CD14-positive monocyte (primary cell): ENCODE measurements around the gene NUP62. TPM values are rescaled to one million over a fixed set of nuclear protein-coding genes. Genes with fewer than 3 reads are reported as not detected.

Source experiments
- DNase-seq, 3 donors: peaks; one replicate each; pipeline ENCODE4 v3.0.0-alpha.2; 2011 to 2022
- H2AFZ ChIP-seq: 2 replicates; pipeline ENCODE4 v1.6.0; 2012; ENCODE audit warnings: mild to moderate bottlenecking, low read depth, low read length, inconsistent platforms; ENCODE audit not compliant: insufficient read depth, poor library complexity, severe bottlenecking
- H3K27ac ChIP-seq, 2 donors: 1 replicate in 1 of 2; 2 replicates in 1 of 2; pipeline ENCODE4 v1.5.1; 2012 to 2013; ENCODE audit warnings: low read length in 2 of 2, control low read depth in 1 of 2, inconsistent platforms in 1 of 2, low read depth in 1 of 2, mild to moderate bottlenecking in 1 of 2
- H3K27me3 ChIP-seq, 2 donors: one replicate each; pipeline versions ENCODE4 v1.6.0 to v1.6.1; 2011 to 2013; ENCODE audit warnings: low read length in 2 of 2; ENCODE audit not compliant: control insufficient read depth in 2 of 2, insufficient read depth in 2 of 2
- H3K36me3 ChIP-seq, 2 donors: replicated peaks in 1 of 2; 1 replicate in 1 of 2; 2 replicates in 1 of 2; pipeline versions ENCODE4 v1.5.1 to v1.6.1; 2012 to 2013; ENCODE audit warnings: low read length in 2 of 2, control low read depth in 1 of 2, inconsistent platforms in 1 of 2, mild to moderate bottlenecking in 1 of 2; ENCODE audit not compliant: insufficient read depth in 2 of 2, control insufficient read depth in 1 of 2
- H3K4me1 ChIP-seq, 2 donors: 1 replicate in 1 of 2; 2 replicates in 1 of 2; pipeline versions ENCODE4 v1.5.1 to v1.6.1; 2012 to 2013; ENCODE audit warnings: low read length in 2 of 2, control low read depth in 1 of 2, inconsistent platforms in 1 of 2, mild to moderate bottlenecking in 1 of 2, moderate library complexity in 1 of 2; ENCODE audit not compliant: insufficient read depth in 2 of 2, control insufficient read depth in 1 of 2
- H3K4me2 ChIP-seq: replicated peaks from 2 replicates; pipeline ENCODE3; 2012; ENCODE audit warnings: low read length, moderate library complexity, mild to moderate bottlenecking; ENCODE audit not compliant: poor library complexity, severe bottlenecking; ENCODE audit errors: extremely low read depth
- H3K4me3 ChIP-seq, 3 experiments: fragments of 200-600 bp in 1 of 3; sonication (generic) in 1 of 3; replicated peaks in 1 of 3; 1 replicate in 2 of 3; 2 replicates in 1 of 3; pipeline ENCODE4 v1.5.1; 2011 to 2013; ENCODE audit warnings: low read length in 3 of 3, mild to moderate bottlenecking in 3 of 3, control low read depth in 2 of 3, low read depth in 2 of 3, inconsistent platforms in 1 of 3, moderate library complexity in 1 of 3
- H3K79me2 ChIP-seq: 2 replicates; pipeline ENCODE4 v1.6.0; 2012; ENCODE audit warnings: mild to moderate bottlenecking, control low read depth, inconsistent platforms, low read length, moderate library complexity; ENCODE audit not compliant: insufficient read depth
- H3K9ac ChIP-seq: 2 replicates; pipeline ENCODE4 v1.6.0; 2017; ENCODE audit warnings: low read length, mild to moderate bottlenecking; ENCODE audit not compliant: insufficient read depth, poor library complexity, severe bottlenecking
- H3K9me3 ChIP-seq, 2 donors: replicated peaks in 1 of 2; 1 replicate in 1 of 2; 2 replicates in 1 of 2; pipeline versions ENCODE4 v1.5.1 to v1.6.1; 2012 to 2013; ENCODE audit warnings: low read length in 2 of 2, control low read depth in 1 of 2; ENCODE audit not compliant: control insufficient read depth in 1 of 2, insufficient read depth in 1 of 2
- H4K20me1 ChIP-seq: 2 replicates; pipeline ENCODE4 v1.6.0; 2012; ENCODE audit warnings: mild to moderate bottlenecking, low read length, control low read depth, moderate library complexity; ENCODE audit not compliant: insufficient read depth
- H3K27ac Mint-ChIP-seq, 7 donors: one replicate each; pipeline ENCODE4 v1.8.0; 2020; ENCODE audit warnings: mild to moderate bottlenecking in 7 of 7, mixed read lengths in 7 of 7, moderate library complexity in 6 of 7, inconsistent platforms in 2 of 7
- H3K27me3 Mint-ChIP-seq, 3 donors: one replicate each; pipeline ENCODE4 v1.8.0; 2021 to 2022; ENCODE audit warnings: low read depth in 3 of 3, mild to moderate bottlenecking in 3 of 3, mixed read lengths in 3 of 3, moderate library complexity in 3 of 3, inconsistent platforms in 1 of 3
- H3K36me3 Mint-ChIP-seq, 2 donors: one replicate each; pipeline ENCODE4 v1.8.0; 2020; ENCODE audit warnings: mixed read lengths in 2 of 2, inconsistent platforms in 1 of 2, mild to moderate bottlenecking in 1 of 2
- H3K4me1 Mint-ChIP-seq: one replicate; pipeline ENCODE4 v1.8.0; 2020; ENCODE audit warnings: mild to moderate bottlenecking, mixed read lengths
- H3K4me3 Mint-ChIP-seq, 2 donors: one replicate each; pipeline ENCODE4 v1.8.0; 2020; ENCODE audit warnings: mild to moderate bottlenecking in 2 of 2, mixed read lengths in 2 of 2, moderate library complexity in 1 of 2
- H3K9me3 Mint-ChIP-seq, 7 donors: one replicate each; pipeline ENCODE4 v1.8.0; 2020 to 2022; ENCODE audit warnings: mixed read lengths in 7 of 7, mild to moderate bottlenecking in 6 of 7, moderate library complexity in 6 of 7, inconsistent platforms in 2 of 7
- WGBS: methylation state at CpG from one replicate; pipeline ENCODE4 v1.1.5; 2013; ENCODE audit warnings: missing lambda C conversion rate; ENCODE audit not compliant: insufficient coverage; 5-methylcytosine and 5-hydroxymethylcytosine counted together
- intact Hi-C, 2 donors: fragments of 100-400 bp; cut with micrococcal nuclease; formaldehyde crosslinking; loops; one replicate each; pipeline versions ENCODE4 v1.15.0 to v1.15.1; 2023
- polyA plus RNA-seq, 3 donors: library from polyadenylated mRNA; depleted of rRNA in 1 of 3; unstranded in 2 of 3; stranded (reverse) in 1 of 3; fragments of 300-500 nt in 2 of 3; fragments of >200 nt in 1 of 3; fragmentation: Illumina TruSeq in 2 of 3; gene quantifications; 1 replicate in 2 of 3; 2 replicates in 1 of 3; pipeline ENCODE4 v1.2.3, GENCODE V29; 2012 to 2021
- TF ChIP-seq, protein P1 (sequence below): fragments of 200-600 bp; IDR thresholded peaks from one replicate; pipeline ENCODE4 v1.8.0; 2022; ENCODE audit warnings: antibody characterized with exemption, mild to moderate bottlenecking

Gene NUP62
- polyA plus RNA-seq, 3 donors: 32.3 to 62.2 (median 48.6) TPM

DNA sequence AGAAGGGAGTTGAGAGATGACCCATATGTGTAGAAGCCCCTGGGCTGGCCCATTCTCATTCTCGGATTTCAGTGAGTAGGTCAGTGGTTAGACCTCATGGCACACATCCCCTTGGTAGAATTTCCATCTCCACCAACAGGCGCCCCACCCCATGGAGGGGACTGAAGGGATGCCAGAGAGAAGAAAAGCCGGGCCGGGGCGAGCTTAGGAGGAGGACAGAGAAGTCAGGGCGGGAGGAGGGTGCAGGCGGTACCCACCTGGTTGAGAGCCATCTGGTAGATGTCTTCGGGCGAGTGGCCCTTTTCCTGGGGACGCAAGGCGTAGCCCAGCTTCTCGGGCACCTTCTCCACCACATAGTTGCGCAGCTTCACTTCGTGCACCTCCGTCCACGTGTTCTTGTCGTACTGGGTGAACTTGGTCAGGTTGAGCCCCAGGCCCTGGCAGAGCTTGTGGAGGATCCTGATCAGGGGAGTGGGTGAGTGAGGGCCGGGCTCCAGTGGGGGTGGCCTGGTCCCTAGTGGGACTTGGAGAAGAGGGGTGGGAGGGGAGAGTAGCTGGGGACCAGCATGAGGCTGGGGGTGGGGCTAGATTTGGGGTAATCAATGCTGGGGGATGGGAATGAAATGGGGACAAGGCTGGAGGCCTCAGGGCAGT is 35.2 kb downstream of the NUP62 start:
- no peak for DNase-seq
- Mint-ChIP-seq H3K36me3 (peaks cover 5 to 19% of the 10 kb centered on the region in 2 donors), H3K4me1 (peaks cover 56% of the 10 kb centered on the region), H3K27ac (peak overlapping the region in 2 of 7 donors; percentile 43 to 68), H3K9me3 (peaks cover 0 to 7% (median 0%) of the 10 kb centered on the region in 7 donors), H3K4me3 (no peak overlapping the region), H3K27me3 (peaks cover 22 to 45% (median 30%) of the 10 kb centered on the region in 3 donors)
- H3K79me2 ChIP-seq: no peaks in the 10 kb centered on the region
- peaks cover 54 to 55% of the 10 kb centered on the region in 2 donors for H3K4me1 ChIP-seq
- no peak overlapping the region for H3K9ac ChIP-seq
- TF ChIP-seq, protein P1, sequence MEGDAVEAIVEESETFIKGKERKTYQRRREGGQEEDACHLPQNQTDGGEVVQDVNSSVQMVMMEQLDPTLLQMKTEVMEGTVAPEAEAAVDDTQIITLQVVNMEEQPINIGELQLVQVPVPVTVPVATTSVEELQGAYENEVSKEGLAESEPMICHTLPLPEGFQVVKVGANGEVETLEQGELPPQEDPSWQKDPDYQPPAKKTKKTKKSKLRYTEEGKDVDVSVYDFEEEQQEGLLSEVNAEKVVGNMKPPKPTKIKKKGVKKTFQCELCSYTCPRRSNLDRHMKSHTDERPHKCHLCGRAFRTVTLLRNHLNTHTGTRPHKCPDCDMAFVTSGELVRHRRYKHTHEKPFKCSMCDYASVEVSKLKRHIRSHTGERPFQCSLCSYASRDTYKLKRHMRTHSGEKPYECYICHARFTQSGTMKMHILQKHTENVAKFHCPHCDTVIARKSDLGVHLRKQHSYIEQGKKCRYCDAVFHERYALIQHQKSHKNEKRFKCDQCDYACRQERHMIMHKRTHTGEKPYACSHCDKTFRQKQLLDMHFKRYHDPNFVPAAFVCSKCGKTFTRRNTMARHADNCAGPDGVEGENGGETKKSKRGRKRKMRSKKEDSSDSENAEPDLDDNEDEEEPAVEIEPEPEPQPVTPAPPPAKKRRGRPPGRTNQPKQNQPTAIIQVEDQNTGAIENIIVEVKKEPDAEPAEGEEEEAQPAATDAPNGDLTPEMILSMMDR: no peak
- H3K36me3 ChIP-seq: no peaks in the 10 kb centered on the region
- H3K27ac ChIP-seq: no peak overlapping the region
- 100% methylated on average over 8 of the region's 18 CpGs for WGBS
- intact Hi-C loops: no loop called here
- H3K27me3 ChIP-seq: peaks cover 0 to 9% of the 10 kb centered on the region in 2 donors
- no peak overlapping the region for H3K4me3 ChIP-seq
- no peaks in the 10 kb centered on the region for H3K9me3 ChIP-seq
- H4K20me1 ChIP-seq: peaks cover 8% of the 10 kb centered on the region
- H3K4me2 ChIP-seq: no peak overlapping the region
- H2AFZ ChIP-seq: no peak overlapping the region

DNA sequence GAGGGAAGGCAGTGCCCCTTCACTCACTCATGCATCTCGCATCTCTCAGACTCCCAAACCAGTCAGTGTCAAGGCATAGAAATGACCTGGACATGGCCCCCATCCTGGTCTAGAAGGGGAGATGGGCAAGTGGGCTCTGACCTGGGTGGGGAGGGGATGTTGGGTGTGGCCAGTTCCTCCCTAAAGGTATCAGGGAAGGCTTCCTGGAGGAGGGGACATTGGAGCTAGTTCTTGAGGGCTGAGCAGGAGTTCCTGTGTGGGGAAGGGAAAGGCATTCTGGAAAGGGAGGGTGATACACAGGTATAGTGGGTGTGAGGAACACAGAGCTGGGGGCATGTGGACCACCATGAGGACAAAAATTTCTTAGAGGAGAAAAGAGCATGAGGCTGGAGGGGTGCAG is 36.6 kb downstream of the NUP62 start:
- H3K27ac ChIP-seq: no peak overlapping the region
- Mint-ChIP-seq H3K4me3 (peak overlapping the region in 1 of 2 donors; percentile 43), H3K27me3 (peaks cover 22 to 48% (median 32%) of the 10 kb centered on the region in 3 donors), H3K36me3 (peaks cover 16 to 26% of the 10 kb centered on the region in 2 donors), H3K27ac (peak overlapping the region in 4 of 7 donors; percentile 5 to 74 (median 32)), H3K4me1 (peaks cover 48% of the 10 kb centered on the region), H3K9me3 (peaks cover 0 to 7% (median 0%) of the 10 kb centered on the region in 7 donors)
- H3K4me2 ChIP-seq: no peak overlapping the region
- no CpG with 5 or more reads among the region's 1 CpG for WGBS
- no peaks in the 10 kb centered on the region for H3K79me2 ChIP-seq
- H3K27me3 ChIP-seq: peaks cover 0 to 9% of the 10 kb centered on the region in 2 donors
- no peaks in the 10 kb centered on the region for H3K9me3 ChIP-seq
- no peak overlapping the region for H2AFZ ChIP-seq
- no peak for DNase-seq
- H4K20me1 ChIP-seq: peaks cover 15% of the 10 kb centered on the region
- intact Hi-C loops: no loop called here
- H3K36me3 ChIP-seq: no peaks in the 10 kb centered on the region
- H3K9ac ChIP-seq: no peak overlapping the region
- H3K4me1 ChIP-seq: peaks cover 41 to 44% of the 10 kb centered on the region in 2 donors
- TF ChIP-seq, protein P1: no peak
- H3K4me3 ChIP-seq: no peak overlapping the region
